VCaP (cell line): ENCODE measurements around the gene SIGLEC10.
"Not testable (repeated sequence)": the region's sequence is repeated elsewhere in the genome, so short reads cannot be mapped to it uniquely, and the experiment has no call there.

ENCODE experiments used
- H3K27ac ChIP-seq: fragments of 450-650 bp; 2 replicates; pipeline ENCODE4 v1.5.1; 2017
- TF ChIP-seq, protein P1 (sequence below): fragments of 450-650 bp; conservative IDR thresholded peaks from 2 replicates; pipeline ENCODE4 v1.5.1; 2017; ENCODE audit warnings: mild to moderate bottlenecking, moderate library complexity

Gene SIGLEC10

DNA sequence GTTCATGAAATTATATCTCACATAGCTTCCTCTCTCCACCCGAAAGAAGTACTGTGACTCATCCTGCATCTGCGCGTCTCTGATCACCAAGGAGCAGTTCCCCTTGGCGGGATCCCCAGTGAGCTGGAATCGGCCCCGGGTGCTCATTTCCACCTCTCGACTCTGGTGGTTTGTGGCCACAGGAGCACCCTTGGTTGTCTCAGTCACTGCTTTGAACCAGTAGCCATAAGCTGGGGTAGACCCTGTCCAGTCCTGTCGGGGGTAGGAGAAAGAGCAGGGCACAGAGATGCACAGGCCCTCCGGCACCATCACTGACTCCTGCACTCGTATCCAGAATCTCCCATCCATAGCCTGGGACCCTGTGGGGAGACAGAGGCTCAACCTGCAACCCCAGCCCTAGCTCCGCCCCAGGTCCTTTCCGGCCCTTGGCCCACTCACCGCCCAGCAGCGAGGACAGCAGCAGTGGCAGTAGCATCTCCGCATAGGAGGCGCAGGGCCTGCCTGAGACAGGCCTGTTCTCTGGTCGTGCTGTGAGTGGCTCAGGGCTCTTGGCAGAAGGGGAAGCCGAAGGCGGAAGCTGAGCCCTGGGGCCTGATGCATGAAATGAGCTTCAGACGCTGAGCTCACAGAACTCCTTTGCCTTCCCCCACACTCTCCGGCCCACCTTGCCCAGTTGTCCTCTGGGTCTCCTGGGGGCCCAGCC is at the start of gene SIGLEC10:
TSS of gene SIGLEC10 (minus strand) at position 536 of the 703 bp plus-strand sequence. CDS start at position 475, 61 bp downstream.
- TF ChIP-seq, protein P1, sequence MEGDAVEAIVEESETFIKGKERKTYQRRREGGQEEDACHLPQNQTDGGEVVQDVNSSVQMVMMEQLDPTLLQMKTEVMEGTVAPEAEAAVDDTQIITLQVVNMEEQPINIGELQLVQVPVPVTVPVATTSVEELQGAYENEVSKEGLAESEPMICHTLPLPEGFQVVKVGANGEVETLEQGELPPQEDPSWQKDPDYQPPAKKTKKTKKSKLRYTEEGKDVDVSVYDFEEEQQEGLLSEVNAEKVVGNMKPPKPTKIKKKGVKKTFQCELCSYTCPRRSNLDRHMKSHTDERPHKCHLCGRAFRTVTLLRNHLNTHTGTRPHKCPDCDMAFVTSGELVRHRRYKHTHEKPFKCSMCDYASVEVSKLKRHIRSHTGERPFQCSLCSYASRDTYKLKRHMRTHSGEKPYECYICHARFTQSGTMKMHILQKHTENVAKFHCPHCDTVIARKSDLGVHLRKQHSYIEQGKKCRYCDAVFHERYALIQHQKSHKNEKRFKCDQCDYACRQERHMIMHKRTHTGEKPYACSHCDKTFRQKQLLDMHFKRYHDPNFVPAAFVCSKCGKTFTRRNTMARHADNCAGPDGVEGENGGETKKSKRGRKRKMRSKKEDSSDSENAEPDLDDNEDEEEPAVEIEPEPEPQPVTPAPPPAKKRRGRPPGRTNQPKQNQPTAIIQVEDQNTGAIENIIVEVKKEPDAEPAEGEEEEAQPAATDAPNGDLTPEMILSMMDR = no peak
- H3K27ac ChIP-seq = no peak within 1 kb of the TSS

DNA sequence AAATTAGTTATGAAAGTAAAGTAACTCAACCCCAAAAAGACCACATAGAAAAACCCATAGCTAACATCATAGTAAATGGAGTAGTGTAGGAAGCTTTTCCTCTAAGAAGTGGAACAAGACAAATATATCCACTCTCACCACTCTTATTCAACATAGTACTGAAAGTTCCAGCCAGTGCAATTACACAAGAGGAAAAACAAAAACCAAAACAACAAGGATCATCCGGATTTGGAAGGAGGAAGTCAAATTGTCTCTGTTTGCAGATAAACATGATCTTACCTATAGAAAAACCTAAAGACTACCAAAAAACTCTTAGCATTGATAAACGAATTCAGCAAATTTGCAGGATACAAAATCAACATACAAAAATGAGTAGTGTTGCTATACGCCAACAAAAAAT is 49.3 kb upstream of the SIGLEC10 start:
- TF ChIP-seq, protein P1 = no peak
- no peak overlapping the region for H3K27ac ChIP-seq

- H3K27ac ChIP-seq = not testable (repeated sequence)
Measured at GRCh38 chr19:51463976-51464581, 46.6 kb upstream of the SIGLEC10 start.

GRCh38 chr19:51462681-51463080 is 45.2 kb upstream of the SIGLEC10 start:
- no peak overlapping the region for H3K27ac ChIP-seq
- TF ChIP-seq, protein P1 = no peak

GRCh38 chr19:51462276-51462675 is 44.8 kb upstream of the SIGLEC10 start:
- TF ChIP-seq, protein P1 = no peak
- H3K27ac ChIP-seq = no peak overlapping the region

- TF ChIP-seq, protein P1 = no peak
- H3K27ac ChIP-seq = no peak overlapping the region
Measured at GRCh38 chr19:51461723-51462161, 44.3 kb upstream of the SIGLEC10 start.

GRCh38 chr19:51460164-51460992 is 42.9 kb upstream of the SIGLEC10 start:
- no peak overlapping the region for H3K27ac ChIP-seq
- TF ChIP-seq, protein P1 = no peak
